Small intestine (tissue), 7 donors: ENCODE results near the gene LARGE1. TPM values are rescaled to one million over a fixed set of nuclear protein-coding genes. Genes with fewer than 3 reads are reported as not detected.

ENCODE experiments used
- DNase-seq, 2 donors: peaks; one replicate each; pipeline versions ENCODE4 v3.0.0 to v3.0.0-alpha.2; 2013
- FAIRE-seq: peaks from 2 replicates; lab custom pipeline; 2012; peaks lifted over from hg19 to GRCh38; lab: Jason Lieb, UNC
- H3K27ac ChIP-seq, 3 donors: one replicate each; pipeline ENCODE4 v1.5.1; 2013; ENCODE audit warnings: low read length in 2 of 3, mild to moderate bottlenecking in 2 of 3, control low read depth in 1 of 3, inconsistent platforms in 1 of 3, low read depth in 1 of 3, moderate library complexity in 1 of 3
- H3K27me3 ChIP-seq, 3 donors: one replicate each; pipeline ENCODE4 v1.6.1; 2013; ENCODE audit warnings: low read length in 3 of 3, inconsistent platforms in 1 of 3; ENCODE audit not compliant: control insufficient read depth in 3 of 3, insufficient read depth in 3 of 3
- H3K36me3 ChIP-seq, 3 donors: one replicate each; pipeline ENCODE4 v1.6.1; 2013; ENCODE audit warnings: low read length in 3 of 3, inconsistent platforms in 1 of 3, low read depth in 1 of 3, mild to moderate bottlenecking in 1 of 3, moderate library complexity in 1 of 3; ENCODE audit not compliant: control insufficient read depth in 3 of 3, insufficient read depth in 2 of 3
- H3K4me1 ChIP-seq, 3 donors: one replicate each; pipeline ENCODE4 v1.6.1; 2013; ENCODE audit warnings: low read length in 2 of 3, inconsistent platforms in 1 of 3, low read depth in 1 of 3, mild to moderate bottlenecking in 1 of 3, moderate library complexity in 1 of 3; ENCODE audit not compliant: control insufficient read depth in 3 of 3, insufficient read depth in 2 of 3
- H3K4me3 ChIP-seq, 3 donors: one replicate each; pipeline ENCODE4 v1.5.1; 2013; ENCODE audit warnings: low read length in 3 of 3, control low read depth in 1 of 3, inconsistent platforms in 1 of 3, low read depth in 1 of 3, mild to moderate bottlenecking in 1 of 3, moderate library complexity in 1 of 3
- H3K9me3 ChIP-seq, 2 donors: one replicate each; pipeline ENCODE4 v1.6.1; 2013; ENCODE audit warnings: low read depth in 1 of 2, low read length in 1 of 2; ENCODE audit not compliant: control insufficient read depth in 2 of 2, insufficient read depth in 1 of 2
- WGBS, 3 donors: extraction: QIAGEN DNeasy Blood & Tissue Kit; methylation state at CpG; one replicate each; pipeline ENCODE4 v1.1.7; 2013; 5-methylcytosine and 5-hydroxymethylcytosine counted together
- polyA plus RNA-seq, 4 donors: library from polyadenylated mRNA; stranded (reverse) in 3 of 4; unstranded in 1 of 4; fragments of 200-250 nt in 3 of 4; fragments of 120-200 nt in 1 of 4; gene quantifications; one replicate each; pipeline versions ENCODE4 v1.2.1 to v1.2.3, GENCODE V29; 2013
- donor health status: healthy with polysubstance abuse.
- donor health status: control.
- donor health status: control.
- donor health status: Bipolar disorder and iron deficiency.
- donor health status: healthy.

The LARGE1 gene
- polyA plus RNA-seq, 4 donors: 5.1 to 18.8 (median 8.0) TPM

- WGBS, 3 donors: 60 to 74% (median 67%) methylated on average over 3 of the region's 3 CpGs
- no peak for FAIRE-seq
Observed at GRCh38 chr22:33321466-33321865, 598.8 kb downstream of the LARGE1 start.

GRCh38 chr22:33315954-33316353 is 604.3 kb downstream of the LARGE1 start:
- Histone ChIP-seq H3K27ac (no peak overlapping the region), H3K9me3 (no peaks in the 10 kb centered on the region), H3K27me3 (no peaks in the 10 kb centered on the region), H3K4me3 (no peak overlapping the region), H3K36me3 (peaks cover 0 to 25% (median 0%) of the 10 kb centered on the region in 3 donors), H3K4me1 (no peaks in the 10 kb centered on the region)
- DNase-seq: no peak
- WGBS, 3 donors: 89 to 95% (median 92%) methylated on average over 15 of the region's 15 CpGs
- no peak for FAIRE-seq

More at GRCh38 chr22:33321466-33321865, 598.8 kb downstream of the LARGE1 start:
- Histone ChIP-seq H3K4me1 (no peaks in the 10 kb centered on the region), H3K4me3 (no peak overlapping the region), H3K36me3 (peaks cover 0 to 2% (median 0%) of the 10 kb centered on the region in 3 donors), H3K27me3 (no peaks in the 10 kb centered on the region), H3K9me3 (no peaks in the 10 kb centered on the region), H3K27ac (no peak overlapping the region)
- no peak for DNase-seq

GRCh38 chr22:33315117-33315516 is 605.2 kb downstream of the LARGE1 start:
- FAIRE-seq: no peak
- H3K27ac ChIP-seq: no peak overlapping the region
- no peaks in the 10 kb centered on the region for H3K4me1 ChIP-seq
- no peaks in the 10 kb centered on the region for H3K9me3 ChIP-seq
- DNase-seq: no peak
- H3K4me3 ChIP-seq: no peak overlapping the region
- peaks cover 0 to 27% (median 0%) of the 10 kb centered on the region in 3 donors for H3K36me3 ChIP-seq
- 89 to 94% (median 93%) methylated on average over 11 of the region's 11 CpGs for WGBS, 3 donors
- no peaks in the 10 kb centered on the region for H3K27me3 ChIP-seq

GRCh38 chr22:33314316-33314715 is 606.0 kb downstream of the LARGE1 start:
- no peaks in the 10 kb centered on the region for H3K9me3 ChIP-seq
- WGBS, 3 donors: 74 to 77% (median 75%) methylated on average over 5 of the region's 5 CpGs
- no peaks in the 10 kb centered on the region for H3K4me1 ChIP-seq
- H3K4me3 ChIP-seq: no peak overlapping the region
- peaks cover 0 to 28% (median 0%) of the 10 kb centered on the region in 3 donors for H3K36me3 ChIP-seq
- H3K27ac ChIP-seq: no peak overlapping the region
- H3K27me3 ChIP-seq: no peaks in the 10 kb centered on the region
- FAIRE-seq (no peak), DNase-seq (no peak)

GRCh38 chr22:33303099-33303498 is 617.2 kb downstream of the LARGE1 start:
- WGBS, 3 donors: 64 to 78% (median 72%) methylated on average over 9 of the region's 9 CpGs
- no peak overlapping the region for H3K27ac ChIP-seq
- H3K4me3 ChIP-seq: no peak overlapping the region
- no peaks in the 10 kb centered on the region for H3K9me3 ChIP-seq
- H3K36me3 ChIP-seq: peaks cover 0 to 9% (median 0%) of the 10 kb centered on the region in 3 donors
- no peak for DNase-seq
- FAIRE-seq: no peak
- peaks cover 0 to 3% (median 0%) of the 10 kb centered on the region in 3 donors for H3K4me1 ChIP-seq
- no peaks in the 10 kb centered on the region for H3K27me3 ChIP-seq

- H3K36me3 ChIP-seq: peaks cover 0 to 9% (median 0%) of the 10 kb centered on the region in 3 donors
- H3K27me3 ChIP-seq: no peaks in the 10 kb centered on the region
- H3K4me1 ChIP-seq: peaks cover 0 to 3% (median 0%) of the 10 kb centered on the region in 3 donors
- H3K4me3 ChIP-seq: no peak overlapping the region
- no peak overlapping the region for H3K27ac ChIP-seq
- 69 to 83% (median 80%) methylated on average over 11 of the region's 11 CpGs for WGBS, 3 donors
- DNase-seq (no peak), FAIRE-seq (no peak)
- H3K9me3 ChIP-seq: no peaks in the 10 kb centered on the region
Observed at GRCh38 chr22:33302549-33302948, 617.7 kb downstream of the LARGE1 start.

- WGBS, 3 donors: 18 to 43% (median 39%) methylated on average over 10 of the region's 10 CpGs
- Histone ChIP-seq H3K9me3 (no peaks in the 10 kb centered on the region), H3K27ac (no peak overlapping the region), H3K36me3 (peaks cover 0 to 9% (median 0%) of the 10 kb centered on the region in 3 donors), H3K4me1 (peaks cover 0 to 3% (median 0%) of the 10 kb centered on the region in 3 donors), H3K27me3 (no peaks in the 10 kb centered on the region), H3K4me3 (no peak overlapping the region)
- peak; percentile 76 to 83 for DNase-seq
- no peak for FAIRE-seq
Observed at GRCh38 chr22:33302049-33302545, 618.2 kb downstream of the LARGE1 start.

- H3K27me3 ChIP-seq: no peaks in the 10 kb centered on the region
- peaks cover 0 to 3% (median 0%) of the 10 kb centered on the region in 3 donors for H3K4me1 ChIP-seq
- no peak for FAIRE-seq
- no peak overlapping the region for H3K4me3 ChIP-seq
- no peak overlapping the region for H3K27ac ChIP-seq
- H3K36me3 ChIP-seq: peaks cover 0 to 13% (median 0%) of the 10 kb centered on the region in 3 donors
- 50 to 81% (median 74%) methylated on average over 1 of the region's 1 CpG for WGBS, 3 donors
- no peaks in the 10 kb centered on the region for H3K9me3 ChIP-seq
- no peak for DNase-seq
Observed at GRCh38 chr22:33300165-33300564, 620.1 kb downstream of the LARGE1 start.
